Prostate gland (tissue), 2 donors: ENCODE results near the gene NETO1.

ENCODE experiments used
- POLR2A ChIP-seq: fragments of 450-650 bp; IDR thresholded peaks from one replicate; pipeline ENCODE4 v1.6.1; 2016; ENCODE audit warnings: antibody characterized with exemption, mild to moderate bottlenecking
- TF ChIP-seq, protein P1 (sequence below), 4 experiments: fragments of 200-600 bp in 2 of 4; fragments of 450-650 bp in 2 of 4; sonication (generic) in 2 of 4; IDR thresholded peaks; 1 replicate in 3 of 4; 2 replicates in 1 of 4; pipeline ENCODE4 v1.5.1; 2016 to 2019; ENCODE audit warnings: antibody characterized with exemption in 4 of 4, mild to moderate bottlenecking in 2 of 4, moderate library complexity in 2 of 4

DNA sequence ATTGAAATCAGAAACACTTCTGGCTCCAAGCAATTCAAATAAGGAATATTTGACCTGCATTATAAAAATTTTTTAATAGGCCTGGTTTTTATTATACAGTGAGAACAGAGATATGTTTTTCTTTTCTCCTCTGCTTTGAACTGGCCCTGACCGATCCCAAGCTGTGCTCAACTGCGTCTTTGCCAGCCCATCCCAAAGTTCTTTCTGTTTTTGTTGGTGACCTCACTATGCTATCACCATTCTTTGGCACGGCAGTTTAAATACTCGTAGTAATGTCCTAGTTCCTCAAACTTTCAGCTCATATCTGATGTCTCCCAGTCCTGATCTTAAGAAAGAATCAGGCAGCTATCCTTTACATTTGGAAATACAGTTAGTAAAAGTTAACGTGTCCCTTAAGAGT, 42.3 kb upstream of the NETO1 start:
- TF ChIP-seq, protein P1, sequence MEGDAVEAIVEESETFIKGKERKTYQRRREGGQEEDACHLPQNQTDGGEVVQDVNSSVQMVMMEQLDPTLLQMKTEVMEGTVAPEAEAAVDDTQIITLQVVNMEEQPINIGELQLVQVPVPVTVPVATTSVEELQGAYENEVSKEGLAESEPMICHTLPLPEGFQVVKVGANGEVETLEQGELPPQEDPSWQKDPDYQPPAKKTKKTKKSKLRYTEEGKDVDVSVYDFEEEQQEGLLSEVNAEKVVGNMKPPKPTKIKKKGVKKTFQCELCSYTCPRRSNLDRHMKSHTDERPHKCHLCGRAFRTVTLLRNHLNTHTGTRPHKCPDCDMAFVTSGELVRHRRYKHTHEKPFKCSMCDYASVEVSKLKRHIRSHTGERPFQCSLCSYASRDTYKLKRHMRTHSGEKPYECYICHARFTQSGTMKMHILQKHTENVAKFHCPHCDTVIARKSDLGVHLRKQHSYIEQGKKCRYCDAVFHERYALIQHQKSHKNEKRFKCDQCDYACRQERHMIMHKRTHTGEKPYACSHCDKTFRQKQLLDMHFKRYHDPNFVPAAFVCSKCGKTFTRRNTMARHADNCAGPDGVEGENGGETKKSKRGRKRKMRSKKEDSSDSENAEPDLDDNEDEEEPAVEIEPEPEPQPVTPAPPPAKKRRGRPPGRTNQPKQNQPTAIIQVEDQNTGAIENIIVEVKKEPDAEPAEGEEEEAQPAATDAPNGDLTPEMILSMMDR (IDR thresholded peaks at IDR 0.05), result no peak
- no peak for TF ChIP-seq POLR2A
